ENCODE data around the gene CSRP3.

The CSRP3 gene

DNA sequence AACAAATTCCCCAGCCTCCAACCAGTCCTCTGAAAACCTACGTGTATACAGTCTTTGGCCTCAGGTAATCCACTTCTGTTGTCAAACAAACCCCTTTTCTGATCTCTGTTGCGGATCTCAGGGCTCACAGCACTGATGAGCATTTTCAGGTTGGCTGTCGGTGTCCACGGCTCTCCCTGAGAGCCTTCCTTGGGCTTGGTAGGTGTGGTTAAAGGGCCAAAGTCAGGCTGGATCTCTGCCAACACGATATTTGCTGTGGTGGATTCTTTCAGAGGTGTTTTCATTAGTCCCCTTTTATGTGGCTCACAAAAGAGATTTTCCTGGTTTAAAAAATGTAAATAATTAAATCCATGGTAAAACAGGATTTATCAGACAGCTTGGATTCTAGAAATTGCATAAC, 36.0 kb upstream of the CSRP3 start:
- H3K4me3 ChIP-seq (ENCODE audit: control insufficient read depth, low read depth, low read length): no peak overlapping the region
- DNase-seq (ENCODE audit: low read depth): no peak

DNA sequence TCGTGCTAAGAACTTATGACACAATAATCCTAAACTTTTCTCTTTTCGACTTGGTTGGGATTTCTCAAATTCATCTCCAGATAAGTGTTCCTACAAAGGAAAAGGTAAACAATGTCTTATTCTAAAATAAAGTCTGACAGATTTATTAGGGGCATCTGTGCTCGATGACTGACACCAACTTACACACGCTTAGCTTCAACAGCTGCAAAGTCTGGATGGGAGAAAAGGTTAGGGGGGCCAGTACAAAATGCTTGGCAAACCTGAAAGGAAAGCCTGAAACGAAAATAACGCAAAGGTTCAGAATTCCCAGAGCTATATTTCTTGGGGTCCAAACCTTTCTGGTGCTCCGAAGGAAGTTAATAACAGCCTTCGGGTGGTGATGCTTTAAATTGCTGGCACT, 35.6 kb upstream of the CSRP3 start:
- TF ChIP-seq, protein P1, sequence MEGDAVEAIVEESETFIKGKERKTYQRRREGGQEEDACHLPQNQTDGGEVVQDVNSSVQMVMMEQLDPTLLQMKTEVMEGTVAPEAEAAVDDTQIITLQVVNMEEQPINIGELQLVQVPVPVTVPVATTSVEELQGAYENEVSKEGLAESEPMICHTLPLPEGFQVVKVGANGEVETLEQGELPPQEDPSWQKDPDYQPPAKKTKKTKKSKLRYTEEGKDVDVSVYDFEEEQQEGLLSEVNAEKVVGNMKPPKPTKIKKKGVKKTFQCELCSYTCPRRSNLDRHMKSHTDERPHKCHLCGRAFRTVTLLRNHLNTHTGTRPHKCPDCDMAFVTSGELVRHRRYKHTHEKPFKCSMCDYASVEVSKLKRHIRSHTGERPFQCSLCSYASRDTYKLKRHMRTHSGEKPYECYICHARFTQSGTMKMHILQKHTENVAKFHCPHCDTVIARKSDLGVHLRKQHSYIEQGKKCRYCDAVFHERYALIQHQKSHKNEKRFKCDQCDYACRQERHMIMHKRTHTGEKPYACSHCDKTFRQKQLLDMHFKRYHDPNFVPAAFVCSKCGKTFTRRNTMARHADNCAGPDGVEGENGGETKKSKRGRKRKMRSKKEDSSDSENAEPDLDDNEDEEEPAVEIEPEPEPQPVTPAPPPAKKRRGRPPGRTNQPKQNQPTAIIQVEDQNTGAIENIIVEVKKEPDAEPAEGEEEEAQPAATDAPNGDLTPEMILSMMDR (conservative IDR thresholded peaks at IDR 0.05; ENCODE audit: control insufficient read depth, insufficient read depth, low read depth, low read length): no peak
- no peak for DNase-seq (ENCODE audit: low read depth)
- H3K4me3 ChIP-seq (ENCODE audit: control insufficient read depth, low read depth, low read length): no peak overlapping the region

More for the DNA sequence above, 36.0 kb upstream of the CSRP3 start:
- TF ChIP-seq, protein P1 (conservative IDR thresholded peaks at IDR 0.05; ENCODE audit: control insufficient read depth, insufficient read depth, low read depth, low read length): no peak

DNA sequence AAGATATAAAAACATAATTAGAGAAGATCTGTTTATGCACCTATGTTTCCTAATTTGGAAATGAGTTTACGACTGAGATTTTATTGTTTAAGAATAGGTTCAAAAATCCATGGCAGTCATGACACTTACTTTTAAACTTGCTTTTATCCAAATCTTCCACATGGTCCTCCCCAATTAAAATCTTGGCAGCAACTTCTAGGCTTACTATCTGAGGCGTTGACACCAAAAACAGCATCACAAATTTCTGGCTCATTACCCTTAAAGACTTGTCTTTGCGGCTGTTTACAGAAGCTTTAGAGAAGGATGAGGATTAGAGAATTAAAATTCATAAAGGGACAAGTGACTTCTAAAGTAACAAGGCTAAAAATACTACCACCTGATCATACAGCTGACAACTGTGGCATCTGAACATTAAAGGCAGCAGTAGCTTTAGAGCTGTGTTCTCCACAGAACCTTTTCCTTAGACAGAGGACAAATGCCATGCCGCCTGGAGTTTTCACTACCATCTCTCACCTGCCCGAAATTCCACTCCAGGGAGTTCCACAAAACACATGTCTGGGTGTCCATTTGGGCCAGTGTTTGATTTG, 32.5 kb upstream of the CSRP3 start:
- TF ChIP-seq, protein P1 (conservative IDR thresholded peaks at IDR 0.05; ENCODE audit: control insufficient read depth, insufficient read depth, low read depth, low read length): no peak
- H3K4me3 ChIP-seq (ENCODE audit: control insufficient read depth, low read depth, low read length): no peak overlapping the region
- no peak for DNase-seq (ENCODE audit: low read depth)

DNA sequence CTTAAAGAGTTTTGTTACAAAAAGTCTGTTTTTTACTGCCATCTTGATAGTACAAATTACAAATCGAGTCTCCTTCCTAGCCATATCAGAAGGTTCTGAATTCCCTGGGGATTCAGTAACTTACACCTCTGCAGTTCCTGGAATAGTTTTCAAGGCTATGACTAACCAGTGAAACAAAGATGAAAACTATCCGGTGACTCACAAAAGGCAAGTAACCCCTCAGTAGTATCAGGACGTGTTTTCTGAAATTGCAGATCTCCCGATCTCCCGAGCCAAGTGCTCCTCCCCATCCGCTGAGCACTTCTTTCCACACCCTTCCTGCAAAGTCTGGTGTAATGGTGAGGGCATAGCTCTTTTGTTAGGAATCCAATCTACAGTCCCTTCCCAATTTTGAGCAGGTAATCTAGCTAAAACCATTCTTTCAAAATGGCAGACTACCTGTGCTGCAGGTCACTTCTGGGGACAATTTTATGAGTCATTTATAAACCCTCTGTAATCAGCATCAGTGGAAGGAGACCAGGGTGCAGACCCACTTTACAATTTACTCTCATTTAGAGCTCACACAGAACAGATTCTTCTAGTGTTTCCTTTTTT, 31.2 kb upstream of the CSRP3 start:
- DNase-seq (ENCODE audit: low read depth): peak; percentile 91
- no peak overlapping the region for H3K4me3 ChIP-seq (ENCODE audit: control insufficient read depth, low read depth, low read length)
- TF ChIP-seq, protein P1 (conservative IDR thresholded peaks at IDR 0.05; ENCODE audit: control insufficient read depth, insufficient read depth, low read depth, low read length): no peak

DNA sequence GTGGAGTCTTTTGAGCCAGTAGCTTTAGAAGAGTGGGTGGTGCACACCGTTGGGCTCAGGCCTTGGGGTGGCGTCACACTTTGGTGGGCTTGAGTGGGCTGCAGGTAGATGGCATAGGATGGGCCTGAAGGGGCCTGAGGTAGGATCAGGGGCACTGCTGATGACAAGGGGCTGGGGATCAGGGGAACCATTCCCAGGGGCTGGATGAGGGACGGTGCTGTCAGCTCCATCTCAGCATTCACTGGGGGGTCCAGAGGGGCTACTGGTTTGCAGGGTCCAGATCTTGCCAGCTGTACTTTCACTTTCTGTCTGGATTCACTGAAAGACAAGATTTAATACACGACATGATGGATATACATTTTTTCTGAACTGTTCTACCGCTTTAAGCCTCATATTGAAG, 27.9 kb upstream of the CSRP3 start:
- TF ChIP-seq, protein P1 (conservative IDR thresholded peaks at IDR 0.05; ENCODE audit: control insufficient read depth, insufficient read depth, low read depth, low read length): no peak
- DNase-seq (ENCODE audit: low read depth): no peak
- H3K4me3 ChIP-seq (ENCODE audit: control insufficient read depth, low read depth, low read length): no peak overlapping the region

- no peak for DNase-seq (ENCODE audit: low read depth)
- TF ChIP-seq, protein P1 (conservative IDR thresholded peaks at IDR 0.05; ENCODE audit: control insufficient read depth, insufficient read depth, low read depth, low read length): no peak
- H3K4me3 ChIP-seq (ENCODE audit: control insufficient read depth, low read depth, low read length): no peak overlapping the region
Observed at GRCh38 chr11:19228968-19229367, 27.2 kb upstream of the CSRP3 start.

All from fibroblast of mammary gland (primary cell).